Forelimb muscle (tissue), 1 donor: ENCODE results near the gene TP73. TPM values are rescaled to one million over a fixed set of nuclear protein-coding genes. Genes with fewer than 3 reads are reported as not detected.

Source experiments
- DNase-seq: peaks from one replicate; pipeline ENCODE4 v3.0.0-alpha.2; 2013; ENCODE audit warnings: low read depth
- polyA plus RNA-seq: library from polyadenylated mRNA; unstranded; fragments of 120-200 nt; gene quantifications from one replicate; pipeline ENCODE4 v1.2.1, GENCODE V29; 2013; ENCODE audit not compliant: insufficient read length

TP73 gene
- polyA plus RNA-seq, 1 donor, result 1.0 TPM

DNA sequence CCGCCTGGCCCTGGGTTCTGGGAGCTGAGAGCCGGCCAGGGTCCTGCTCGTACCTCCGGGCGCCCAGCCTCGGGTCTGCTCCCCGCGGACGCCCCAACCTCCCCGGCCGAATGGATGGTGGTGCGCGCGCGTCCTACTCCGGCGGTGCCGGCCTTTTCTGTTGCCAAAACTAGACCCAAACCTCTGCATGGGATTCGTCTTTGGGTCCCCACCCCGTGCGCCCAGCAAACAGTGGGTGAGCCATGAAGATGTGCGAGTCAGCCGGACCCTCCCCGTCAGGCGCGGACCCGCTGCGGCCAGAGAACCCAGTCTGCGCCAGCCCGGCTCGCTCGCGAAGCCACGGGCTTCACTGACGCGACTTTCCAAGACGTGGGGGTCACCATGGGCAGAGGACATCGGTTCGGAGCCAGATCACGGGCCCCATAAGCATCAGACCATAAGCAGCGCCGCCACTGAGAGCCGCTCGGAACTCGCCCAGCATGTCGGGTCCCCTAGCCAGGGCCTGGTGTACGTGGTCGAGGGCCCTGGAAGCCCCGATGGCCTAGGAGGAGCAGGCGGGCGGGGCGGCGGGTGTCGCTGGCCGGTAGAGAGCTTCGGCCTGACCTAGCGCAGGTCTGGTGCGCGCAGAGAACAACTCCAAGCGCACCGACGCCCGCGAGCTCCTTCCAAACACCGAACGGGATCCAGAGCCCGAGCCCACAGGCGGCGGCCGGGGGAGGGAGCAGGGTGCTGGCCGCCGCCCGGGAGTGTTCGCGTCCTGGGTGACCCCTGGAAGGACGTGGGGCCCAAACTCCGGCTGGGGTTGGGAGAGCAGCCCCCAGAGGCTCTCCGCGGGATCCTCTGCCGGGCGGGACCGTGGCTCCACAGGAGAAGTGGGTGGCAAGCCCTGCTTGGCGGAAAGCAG lies 1.0 kb upstream of the TP73 start:
- DNase-seq, result no peak

DNA sequence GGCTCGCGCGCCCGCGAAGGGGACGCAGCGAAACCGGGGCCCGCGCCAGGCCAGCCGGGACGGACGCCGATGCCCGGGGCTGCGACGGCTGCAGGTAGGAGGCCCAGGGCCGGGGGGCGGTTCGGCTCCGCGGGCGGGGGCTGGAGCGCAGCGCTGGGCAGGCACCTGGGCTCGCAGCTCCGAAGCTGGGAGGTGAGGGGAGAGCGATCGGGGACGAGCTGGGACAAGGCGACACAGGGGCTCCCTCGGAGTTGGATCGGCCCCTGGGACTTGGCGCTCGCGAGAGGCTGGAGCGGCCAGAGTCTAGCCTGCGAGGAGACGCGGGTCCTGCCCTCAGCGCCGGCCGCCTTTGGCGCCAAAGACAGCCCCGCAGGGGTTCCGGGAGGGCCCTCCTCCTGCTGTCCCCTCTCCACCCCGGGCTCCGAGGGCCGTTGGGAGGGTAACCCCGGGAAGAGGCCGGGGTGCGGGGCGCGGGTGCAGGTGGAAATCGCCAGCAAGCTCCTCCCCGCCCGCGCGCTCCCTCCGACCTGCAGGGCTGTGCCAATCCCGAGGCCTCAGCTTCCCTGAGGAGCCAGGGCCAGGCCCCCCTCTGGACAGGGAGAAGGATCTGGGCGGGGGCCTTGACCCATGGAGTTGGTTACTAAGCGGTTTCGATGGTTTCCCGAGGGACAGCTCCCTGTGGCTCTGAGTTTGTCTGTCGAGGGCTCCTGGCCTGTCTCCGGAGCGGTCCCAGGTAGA lies 401 bp downstream of the TP73 start:
- DNase-seq, result no peak

GRCh38 chr1:3653286-3653618 lies 936 bp downstream of the TP73 start:
- DNase-seq, result no peak

- DNase-seq, result no peak
Measured at GRCh38 chr1:3654549-3655281, 2.4 kb downstream of the TP73 start.

- no peak for DNase-seq
Measured at GRCh38 chr1:3656450-3657095, 4.3 kb downstream of the TP73 start.

DNA sequence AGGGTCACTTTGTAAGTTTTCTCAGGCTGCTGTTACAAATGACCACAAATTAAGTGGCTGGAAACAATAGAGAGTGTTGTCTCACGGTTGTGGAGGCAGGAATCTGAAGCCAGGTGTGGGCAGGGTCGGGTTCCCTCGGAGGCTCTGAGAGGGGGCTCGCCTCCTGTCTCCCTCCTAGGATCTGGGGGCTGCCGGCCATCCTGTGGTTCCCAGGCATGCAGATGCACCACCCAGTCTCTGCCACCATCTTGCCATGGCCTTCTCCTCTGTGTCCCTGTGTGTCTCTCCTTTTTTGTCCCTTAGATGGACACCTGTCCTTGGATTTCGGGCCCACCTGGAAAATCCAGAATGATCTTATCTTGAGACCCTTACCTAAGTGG lies 4.8 kb downstream of the TP73 start:
- DNase-seq, result no peak

GRCh38 chr1:3657578-3658230 lies 5.4 kb downstream of the TP73 start:
- no peak for DNase-seq

- DNase-seq, result no peak
Measured at GRCh38 chr1:3658231-3658615, 5.9 kb downstream of the TP73 start.

- DNase-seq, result no peak
Measured at GRCh38 chr1:3659093-3659492, 6.8 kb downstream of the TP73 start.

DNA sequence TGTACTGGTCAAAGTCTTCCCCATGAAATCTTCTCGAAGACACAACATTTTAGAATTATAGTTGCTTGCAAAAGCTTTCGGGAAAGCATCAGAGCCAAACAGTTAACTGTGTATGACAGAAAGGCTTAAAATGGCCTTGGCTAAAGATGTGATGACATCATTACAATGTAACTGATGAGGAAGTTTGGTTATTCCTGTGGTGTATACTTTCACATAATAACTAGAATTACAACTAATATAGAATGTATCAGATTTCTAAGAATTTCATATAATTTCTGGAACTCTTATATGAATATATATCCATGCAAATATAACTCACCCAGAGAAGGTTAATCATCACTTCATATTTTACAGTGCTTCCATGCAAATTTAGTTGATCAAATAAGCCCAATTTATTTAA lies 8.4 kb downstream of the TP73 start:
- no peak for DNase-seq

- no peak for DNase-seq
Measured at GRCh38 chr1:3661631-3662030, 9.3 kb downstream of the TP73 start.

DNA sequence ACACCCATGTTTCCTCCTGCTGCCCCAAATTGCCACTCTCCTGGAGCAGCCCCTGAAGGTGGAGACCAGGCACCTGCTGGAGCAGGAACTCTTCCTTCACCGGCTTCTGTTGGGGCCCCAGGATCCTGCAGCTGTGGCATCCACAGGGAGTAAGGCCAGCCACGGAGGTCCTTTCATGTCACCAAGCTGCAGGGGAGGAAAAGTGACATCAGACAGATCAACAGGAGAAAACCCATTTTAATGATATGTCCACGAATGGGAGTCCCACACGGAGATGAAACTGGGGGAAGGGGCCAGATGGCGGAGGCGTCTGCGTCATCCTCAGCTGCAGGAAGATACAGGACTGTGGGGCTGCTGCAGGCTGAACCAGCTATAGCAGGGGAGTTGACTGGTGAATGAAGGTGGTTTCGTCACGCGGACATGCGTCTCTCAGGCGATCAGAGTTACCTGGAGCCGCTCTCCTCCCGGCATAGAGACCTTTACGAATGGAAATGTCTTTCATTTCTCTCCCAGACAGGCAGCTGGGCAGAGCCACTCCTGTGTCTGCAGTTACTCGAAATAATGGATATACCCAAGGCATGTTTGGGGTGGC lies 9.9 kb downstream of the TP73 start:
- DNase-seq, result no peak

DNA sequence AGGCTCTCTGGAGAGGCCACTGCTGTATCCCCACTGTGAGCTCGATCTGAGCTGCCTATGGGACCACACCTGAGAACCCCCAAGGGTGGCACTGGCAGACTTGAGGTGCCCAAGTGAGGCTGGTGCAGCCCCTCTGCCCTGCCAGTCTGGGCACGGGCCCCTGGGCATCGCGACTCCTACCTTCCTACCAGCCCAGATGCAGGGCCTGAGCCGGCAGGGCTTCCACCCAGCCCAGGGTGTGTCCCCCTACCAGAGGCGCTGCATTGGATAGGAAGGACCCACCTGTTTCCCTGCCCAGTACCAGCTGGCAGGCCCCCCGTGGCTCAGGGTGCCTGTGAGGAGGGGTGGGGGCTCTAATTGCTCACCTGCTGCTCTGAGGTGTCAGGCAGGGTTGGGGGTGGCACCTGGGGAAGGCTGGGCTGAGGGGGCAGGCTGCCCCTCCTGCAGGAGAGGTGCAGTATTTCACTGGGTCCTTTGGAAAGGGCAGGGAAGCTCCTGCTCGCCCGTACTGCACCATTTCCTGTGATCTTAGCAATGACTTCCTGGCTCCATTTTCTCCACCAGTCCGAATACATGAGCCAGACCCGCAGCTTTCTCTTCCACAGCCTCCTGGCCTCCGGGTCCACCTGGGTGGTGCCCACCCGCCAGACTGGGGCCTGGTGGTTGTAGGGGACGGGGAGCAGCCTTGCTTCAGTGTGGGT lies 11.8 kb downstream of the TP73 start:
- DNase-seq, result no peak

- no peak for DNase-seq
Measured at GRCh38 chr1:3664700-3665375, 12.5 kb downstream of the TP73 start.

DNA sequence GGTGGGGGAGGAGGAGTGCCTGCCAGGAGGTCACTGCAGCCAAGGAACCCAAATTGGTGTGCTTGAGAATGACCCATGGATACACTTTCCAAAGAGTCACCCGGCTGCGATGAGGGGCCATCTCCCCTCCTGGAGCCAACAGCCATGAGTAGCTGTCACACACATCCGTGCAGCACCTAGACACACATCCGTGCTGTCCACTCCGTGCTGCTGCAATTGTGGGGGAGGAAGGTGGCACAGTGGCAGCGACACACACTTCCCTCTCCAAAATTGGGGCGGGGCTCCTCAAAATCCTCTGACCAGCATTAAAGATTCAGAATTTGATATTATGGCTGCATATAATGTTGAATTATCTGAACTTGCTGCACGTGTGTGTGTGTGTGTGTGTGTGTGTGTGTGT lies 15.8 kb downstream of the TP73 start:
- no peak for DNase-seq

- no peak for DNase-seq
Measured at GRCh38 chr1:3668585-3669300, 16.4 kb downstream of the TP73 start.

DNA sequence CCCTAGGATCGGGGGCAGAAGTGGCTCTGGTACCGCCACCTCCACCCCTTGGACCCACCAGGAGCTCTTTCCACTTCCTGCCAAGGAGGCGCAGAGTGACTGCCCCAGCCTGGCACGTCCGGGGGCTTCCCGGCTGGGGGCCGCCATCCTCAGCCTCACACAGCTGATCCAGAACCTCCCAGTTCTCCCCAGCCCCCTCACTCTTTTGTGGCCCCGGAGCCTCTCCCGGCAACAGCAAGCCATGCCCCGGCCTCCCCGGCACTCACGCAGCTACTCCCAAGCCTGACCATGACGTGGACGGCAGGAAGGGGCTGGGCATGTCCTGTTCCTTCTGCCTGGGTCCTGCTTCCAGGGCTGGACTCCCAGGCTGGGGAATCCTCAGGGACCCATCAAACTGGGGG lies 17.1 kb downstream of the TP73 start:
- no peak for DNase-seq

DNA sequence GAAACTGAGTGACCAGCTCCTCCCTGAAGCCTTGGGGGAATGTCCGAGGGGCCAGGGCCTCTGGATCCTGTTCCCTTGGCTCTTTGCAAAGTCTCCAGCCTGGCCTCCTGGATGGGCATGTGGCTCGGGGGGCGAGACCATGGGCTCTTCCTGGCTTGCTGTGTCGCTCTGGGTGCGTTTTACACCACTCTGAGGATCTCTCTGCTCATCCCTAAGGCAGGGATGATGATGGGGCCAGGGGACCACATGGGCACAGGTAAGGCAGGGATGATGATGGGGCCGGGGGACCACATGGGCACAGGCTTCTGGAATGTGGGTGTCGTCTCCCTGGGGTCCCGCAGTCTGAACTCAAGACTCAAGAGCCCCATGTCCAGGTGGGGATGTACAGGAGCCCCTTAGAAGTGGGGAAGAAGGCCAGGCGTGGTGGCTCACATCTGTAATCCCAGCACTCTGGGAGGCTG lies 17.7 kb downstream of the TP73 start:
- DNase-seq, result no peak

- DNase-seq, result no peak
Measured at GRCh38 chr1:3670823-3671265, 18.5 kb downstream of the TP73 start.
